ENCODE data around the gene OR5B21.

Gene OR5B21

GRCh38 chr11:58490827-58491226, 17.1 kb downstream of the OR5B21 start:
- DNase-seq = no peak

DNA sequence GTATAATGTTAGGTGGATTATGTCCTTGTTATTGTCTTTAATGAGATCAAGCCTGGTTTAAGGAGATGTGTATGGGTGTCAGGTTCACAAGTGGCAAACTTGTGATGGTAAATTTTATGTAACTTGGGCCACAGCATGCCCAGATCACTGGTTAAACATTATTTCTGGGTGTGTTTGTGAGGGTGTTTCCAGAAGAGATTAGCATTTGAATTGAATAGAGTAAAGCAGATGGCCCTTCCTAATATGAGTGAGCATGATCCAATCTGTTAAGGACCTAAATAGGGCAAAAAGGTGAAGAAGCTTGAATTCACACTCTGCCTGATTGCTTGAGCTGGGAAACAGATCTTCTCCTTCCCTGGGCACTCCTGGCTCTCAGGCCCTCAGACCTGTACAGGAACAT, 20.7 kb downstream of the OR5B21 start:
- DNase-seq = no peak

- DNase-seq = no peak
Measured at GRCh38 chr11:58485961-58486360, 21.9 kb downstream of the OR5B21 start.

GRCh38 chr11:58471892-58472291, 36.0 kb downstream of the OR5B21 start:
- DNase-seq = no peak

DNA sequence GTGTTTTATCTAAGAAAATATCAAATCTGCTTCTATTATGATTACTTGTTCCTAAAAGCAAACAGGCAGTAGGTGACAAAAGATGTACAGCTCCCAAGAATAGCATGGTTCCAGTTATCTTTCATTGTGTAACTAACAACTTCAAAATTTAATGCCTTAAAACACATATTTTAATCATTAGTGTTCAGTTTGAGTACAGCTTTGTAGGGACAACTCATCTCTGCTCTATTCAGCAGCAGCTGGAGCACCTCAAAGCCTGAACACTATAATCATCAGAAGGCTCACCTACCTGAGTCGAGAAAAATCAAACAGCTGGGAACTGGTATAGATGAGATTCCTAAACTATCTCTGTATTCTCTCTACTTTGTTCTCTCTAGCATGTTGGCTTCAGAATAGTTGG, 41.6 kb downstream of the OR5B21 start:
- no peak for DNase-seq

DNA sequence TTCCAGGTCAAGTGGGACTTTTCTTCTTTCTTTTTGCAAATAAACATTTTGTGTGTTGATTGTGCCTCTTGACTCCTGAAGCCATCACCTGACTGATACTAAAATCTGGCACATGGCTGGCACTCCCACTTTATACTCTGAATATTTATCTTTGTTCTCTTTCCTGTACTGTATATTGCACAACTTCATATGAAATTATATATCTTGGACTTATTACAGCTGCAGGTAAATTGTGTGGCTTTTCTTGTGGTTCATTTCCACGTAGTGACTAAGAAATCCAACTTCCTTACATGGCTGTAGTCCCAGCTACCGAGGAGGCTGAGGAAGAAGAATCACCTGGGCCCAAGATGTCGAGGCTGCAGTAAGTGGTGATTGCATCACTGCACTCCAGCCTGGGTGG, 42.2 kb downstream of the OR5B21 start:
- DNase-seq = no peak

Measured in CD4-positive, alpha-beta T cell treated with Interleukin-17A for 4 hours (primary cell).